Neural cell (in vitro differentiated cells): ENCODE data around the gene CXorf58. TPM values are rescaled to one million over a fixed set of nuclear protein-coding genes. Genes with fewer than 3 reads are reported as not detected.
"Not testable (repeated sequence)": the region's sequence is repeated elsewhere in the genome, so short reads cannot be mapped to it uniquely, and the experiment has no call there.

Experiments used
- H2AFZ ChIP-seq: fragments of 200-600, 300-800 bp; sonication (generic), shearing (Covaris generic); 2 replicates; pipeline ENCODE4 v1.6.0; 2014; ENCODE audit warnings: low read depth, mild to moderate bottlenecking, antibody characterized with exemption, low read length, moderate library complexity
- H3F3A ChIP-seq: fragments of 200-600 bp; shearing (Covaris generic); 2 replicates; pipeline ENCODE4 v1.6.1; 2016; ENCODE audit warnings: mild to moderate bottlenecking, moderate library complexity, mixed read lengths, antibody characterized with exemption, low read length; ENCODE audit not compliant: insufficient read depth, poor library complexity, severe bottlenecking
- H3K27ac ChIP-seq: fragments of 200-600, 300-800 bp; sonication (generic), shearing (Covaris generic); 2 replicates; pipeline ENCODE4 v1.5.1; 2014; ENCODE audit warnings: mild to moderate bottlenecking, low read length, moderate library complexity
- H3K27me3 ChIP-seq: fragments of 300-800, 200-600 bp; sonication (generic), shearing (Covaris generic); 2 replicates; pipeline ENCODE4 v1.6.0; 2014; ENCODE audit warnings: mild to moderate bottlenecking, low read depth, low read length, moderate library complexity; ENCODE audit not compliant: insufficient read depth
- H3K36me3 ChIP-seq: fragments of 300-800, 200-600 bp; sonication (generic), shearing (Covaris generic); 2 replicates; pipeline ENCODE4 v1.5.1; 2014; ENCODE audit warnings: mild to moderate bottlenecking, antibody characterized with exemption, low read length, moderate library complexity; ENCODE audit not compliant: insufficient read depth
- H3K4me2 ChIP-seq: fragments of 300-800, 200-600 bp; sonication (generic), shearing (Covaris generic); 2 replicates; pipeline ENCODE4 v1.6.0; 2014; ENCODE audit warnings: mild to moderate bottlenecking, low read length
- H3K4me3 ChIP-seq: fragments of 300-800, 200-600 bp; sonication (generic), shearing (Covaris generic); 2 replicates; pipeline ENCODE4 v1.5.1; 2014; ENCODE audit warnings: mild to moderate bottlenecking, low read length, moderate library complexity
- H3K79me2 ChIP-seq: fragments of 200-600 bp; shearing (Covaris generic); replicated peaks from 2 replicates; pipeline ENCODE4 v1.6.0; 2014; ENCODE audit warnings: mild to moderate bottlenecking, low read length, moderate library complexity; ENCODE audit not compliant: insufficient read depth
- H3K9ac ChIP-seq: fragments of 300-800, 200-600 bp; sonication (generic), shearing (Covaris generic); 2 replicates; pipeline ENCODE4 v1.6.1; 2016; ENCODE audit warnings: mild to moderate bottlenecking, low read length, mixed read lengths
- H3K9me2 ChIP-seq: fragments of 200-600 bp; shearing (Covaris generic); 2 replicates; pipeline ENCODE4 v1.6.1; 2016; ENCODE audit warnings: mild to moderate bottlenecking, low read length, mixed read lengths; ENCODE audit not compliant: insufficient read depth
- H3K9me3 ChIP-seq: fragments of 200-600, 300-800 bp; sonication (generic), shearing (Covaris generic); 2 replicates; pipeline ENCODE4 v1.6.1; 2016; ENCODE audit warnings: mild to moderate bottlenecking, mixed run types, low read length, moderate library complexity, mixed read lengths
- H4K20me1 ChIP-seq: fragments of 200-600 bp; shearing (Covaris generic); 2 replicates; pipeline ENCODE4 v1.6.1; 2016; ENCODE audit warnings: mild to moderate bottlenecking, mixed run types; ENCODE audit not compliant: insufficient read depth
- EP300 ChIP-seq: fragments of 450-650 bp; conservative IDR thresholded peaks from 2 replicates; pipeline ENCODE4 v1.6.1; 2014; ENCODE audit warnings: antibody characterized with exemption, mild to moderate bottlenecking, moderate library complexity; ENCODE audit not compliant: poor library complexity, severe bottlenecking
- EZH2 ChIP-seq: fragments of 200-600, 300-800 bp; shearing (Covaris generic), sonication (generic); IDR thresholded peaks from 2 replicates; pipeline ENCODE4 v1.6.1; 2014; ENCODE audit warnings: antibody characterized with exemption, low read length, borderline replicate concordance, mild to moderate bottlenecking; ENCODE audit not compliant: insufficient read depth, poor library complexity, severe bottlenecking
- MXI1 ChIP-seq: fragments of 450-650 bp; conservative IDR thresholded peaks from 2 replicates; pipeline ENCODE4 v1.6.1; 2014; ENCODE audit warnings: antibody characterized with exemption, mild to moderate bottlenecking; ENCODE audit not compliant: poor library complexity, severe bottlenecking
- POLR2AphosphoS5 ChIP-seq: IDR thresholded peaks from 2 replicates; pipeline ENCODE4 v1.6.1; 2012
- RAD21 ChIP-seq: fragments of 450-650 bp; conservative IDR thresholded peaks from 2 replicates; pipeline ENCODE4 v1.6.1; 2014; ENCODE audit warnings: antibody characterized with exemption, mild to moderate bottlenecking, moderate library complexity
- SMC3 ChIP-seq: fragments of 450-650 bp; conservative IDR thresholded peaks from 2 replicates; pipeline ENCODE4 v1.6.1; 2014; ENCODE audit warnings: antibody characterized with exemption, mild to moderate bottlenecking, moderate library complexity; ENCODE audit not compliant: poor library complexity
- TAF1 ChIP-seq: IDR thresholded peaks from 2 replicates; pipeline ENCODE4 v1.6.1; 2012; ENCODE audit warnings: low read depth
- polyA plus RNA-seq: library from polyadenylated mRNA; depleted of rRNA; stranded (reverse); fragments of >200 nt; gene quantifications from 2 replicates; pipeline ENCODE4 v1.2.3, GENCODE V29; 2014
- TF ChIP-seq, protein P1 (sequence below): IDR thresholded peaks from 2 replicates; pipeline ENCODE4 v1.6.1; 2012; ENCODE audit warnings: borderline replicate concordance
- TF ChIP-seq, protein P2 (sequence below): fragments of 450-650 bp; IDR thresholded peaks from 2 replicates; pipeline ENCODE4 v1.5.1; 2014; ENCODE audit warnings: antibody characterized with exemption, mild to moderate bottlenecking, moderate library complexity; ENCODE audit not compliant: poor library complexity, severe bottlenecking

CXorf58 gene
- polyA plus RNA-seq, 1 donor from 2014 or later = 0.14 TPM

DNA sequence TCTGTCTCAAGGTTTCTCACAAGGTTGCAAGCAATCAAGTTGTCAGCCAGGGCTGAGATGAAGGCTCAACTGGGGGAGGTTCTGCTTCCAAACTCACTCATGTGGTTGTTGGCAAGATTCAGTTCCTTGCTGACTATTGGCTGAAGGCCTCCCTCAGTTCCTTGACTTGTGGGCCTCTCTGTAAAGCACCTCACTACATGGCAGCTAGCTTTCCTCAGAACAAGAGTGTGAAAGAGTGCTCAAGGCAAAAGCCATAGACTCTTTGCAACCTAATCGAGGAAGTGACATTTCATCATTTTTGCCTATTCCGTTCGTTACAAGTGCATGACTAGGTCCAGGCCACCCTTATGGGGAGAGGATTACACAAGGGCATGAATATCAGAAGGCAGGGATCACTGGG lies 52.0 kb downstream of the CXorf58 start:
- Histone ChIP-seq H3K79me2 (no peaks in the 10 kb centered on the region), H3K9me2 (no peaks in the 10 kb centered on the region), H3K9me3 (no peaks in the 10 kb centered on the region), H2AFZ (no peak overlapping the region), H3K4me2 (no peak overlapping the region), H3F3A (no peaks in the 10 kb centered on the region), H3K9ac (no peak overlapping the region), H3K36me3 (no peaks in the 10 kb centered on the region), H4K20me1 (no peaks in the 10 kb centered on the region), H3K27ac (no peak overlapping the region), H3K27me3 (no peaks in the 10 kb centered on the region), H3K4me3 (no peak overlapping the region)
- TF ChIP-seq, protein P1, sequence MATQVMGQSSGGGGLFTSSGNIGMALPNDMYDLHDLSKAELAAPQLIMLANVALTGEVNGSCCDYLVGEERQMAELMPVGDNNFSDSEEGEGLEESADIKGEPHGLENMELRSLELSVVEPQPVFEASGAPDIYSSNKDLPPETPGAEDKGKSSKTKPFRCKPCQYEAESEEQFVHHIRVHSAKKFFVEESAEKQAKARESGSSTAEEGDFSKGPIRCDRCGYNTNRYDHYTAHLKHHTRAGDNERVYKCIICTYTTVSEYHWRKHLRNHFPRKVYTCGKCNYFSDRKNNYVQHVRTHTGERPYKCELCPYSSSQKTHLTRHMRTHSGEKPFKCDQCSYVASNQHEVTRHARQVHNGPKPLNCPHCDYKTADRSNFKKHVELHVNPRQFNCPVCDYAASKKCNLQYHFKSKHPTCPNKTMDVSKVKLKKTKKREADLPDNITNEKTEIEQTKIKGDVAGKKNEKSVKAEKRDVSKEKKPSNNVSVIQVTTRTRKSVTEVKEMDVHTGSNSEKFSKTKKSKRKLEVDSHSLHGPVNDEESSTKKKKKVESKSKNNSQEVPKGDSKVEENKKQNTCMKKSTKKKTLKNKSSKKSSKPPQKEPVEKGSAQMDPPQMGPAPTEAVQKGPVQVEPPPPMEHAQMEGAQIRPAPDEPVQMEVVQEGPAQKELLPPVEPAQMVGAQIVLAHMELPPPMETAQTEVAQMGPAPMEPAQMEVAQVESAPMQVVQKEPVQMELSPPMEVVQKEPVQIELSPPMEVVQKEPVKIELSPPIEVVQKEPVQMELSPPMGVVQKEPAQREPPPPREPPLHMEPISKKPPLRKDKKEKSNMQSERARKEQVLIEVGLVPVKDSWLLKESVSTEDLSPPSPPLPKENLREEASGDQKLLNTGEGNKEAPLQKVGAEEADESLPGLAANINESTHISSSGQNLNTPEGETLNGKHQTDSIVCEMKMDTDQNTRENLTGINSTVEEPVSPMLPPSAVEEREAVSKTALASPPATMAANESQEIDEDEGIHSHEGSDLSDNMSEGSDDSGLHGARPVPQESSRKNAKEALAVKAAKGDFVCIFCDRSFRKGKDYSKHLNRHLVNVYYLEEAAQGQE = no peak
- TF ChIP-seq RAD21 (no peak), MXI1 (no peak), POLR2AphosphoS5 (no peak), TAF1 (no peak)

DNA sequence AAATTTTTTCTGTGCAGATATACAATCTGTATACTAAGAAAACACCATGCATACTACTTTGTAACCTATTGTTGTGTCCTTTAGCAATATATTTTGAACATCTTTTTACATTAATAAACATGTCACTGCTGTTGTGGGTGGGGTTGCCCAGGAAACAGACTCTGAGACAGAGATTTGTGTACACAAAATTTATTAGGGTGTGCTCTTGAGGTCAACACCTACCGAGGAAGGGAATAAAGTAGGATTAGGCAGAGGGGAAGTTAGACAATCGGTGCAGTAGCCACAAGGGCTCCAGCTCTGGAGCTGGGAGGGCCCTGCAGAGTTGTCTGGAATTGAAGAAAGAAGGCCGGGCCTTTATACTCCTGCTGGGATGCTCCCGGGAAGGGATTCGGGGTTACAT lies 56.4 kb downstream of the CXorf58 start:
- TF ChIP-seq EP300 = no peak
- TF ChIP-seq POLR2AphosphoS5 = no peak
- TF ChIP-seq, protein P2, sequence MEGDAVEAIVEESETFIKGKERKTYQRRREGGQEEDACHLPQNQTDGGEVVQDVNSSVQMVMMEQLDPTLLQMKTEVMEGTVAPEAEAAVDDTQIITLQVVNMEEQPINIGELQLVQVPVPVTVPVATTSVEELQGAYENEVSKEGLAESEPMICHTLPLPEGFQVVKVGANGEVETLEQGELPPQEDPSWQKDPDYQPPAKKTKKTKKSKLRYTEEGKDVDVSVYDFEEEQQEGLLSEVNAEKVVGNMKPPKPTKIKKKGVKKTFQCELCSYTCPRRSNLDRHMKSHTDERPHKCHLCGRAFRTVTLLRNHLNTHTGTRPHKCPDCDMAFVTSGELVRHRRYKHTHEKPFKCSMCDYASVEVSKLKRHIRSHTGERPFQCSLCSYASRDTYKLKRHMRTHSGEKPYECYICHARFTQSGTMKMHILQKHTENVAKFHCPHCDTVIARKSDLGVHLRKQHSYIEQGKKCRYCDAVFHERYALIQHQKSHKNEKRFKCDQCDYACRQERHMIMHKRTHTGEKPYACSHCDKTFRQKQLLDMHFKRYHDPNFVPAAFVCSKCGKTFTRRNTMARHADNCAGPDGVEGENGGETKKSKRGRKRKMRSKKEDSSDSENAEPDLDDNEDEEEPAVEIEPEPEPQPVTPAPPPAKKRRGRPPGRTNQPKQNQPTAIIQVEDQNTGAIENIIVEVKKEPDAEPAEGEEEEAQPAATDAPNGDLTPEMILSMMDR = no peak
- TF ChIP-seq EZH2 = no peak
- TF ChIP-seq SMC3 = no peak
- TF ChIP-seq MXI1 = no peak
- no peak for TF ChIP-seq TAF1

DNA sequence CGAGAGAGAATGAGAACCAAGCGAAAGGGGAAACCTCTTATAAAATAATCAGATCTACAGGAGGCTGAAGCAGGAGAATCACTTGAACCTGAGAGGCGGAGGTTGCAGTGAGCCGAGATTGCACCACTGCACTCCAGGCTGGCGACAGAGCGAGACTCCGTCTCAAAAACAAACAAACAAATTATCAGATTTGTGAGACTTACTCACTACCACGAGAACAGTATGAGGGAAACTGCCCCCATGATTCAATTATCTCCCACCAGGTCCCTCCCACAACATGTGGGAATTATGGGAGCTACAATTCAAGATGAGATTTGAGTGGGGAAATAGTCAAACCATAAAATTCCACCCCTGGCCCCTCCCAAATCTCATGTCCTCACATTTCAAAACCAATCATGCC lies 57.8 kb downstream of the CXorf58 start:
- not testable (repeated sequence) for H3K27me3 ChIP-seq, H3K4me2 ChIP-seq, H3K9me2 ChIP-seq, H4K20me1 ChIP-seq, H2AFZ ChIP-seq, H3K4me3 ChIP-seq, H3F3A ChIP-seq, H3K79me2 ChIP-seq, H3K9ac ChIP-seq, H3K9me3 ChIP-seq, H3K27ac ChIP-seq, H3K36me3 ChIP-seq

More for the DNA sequence above, 56.4 kb downstream of the CXorf58 start:
- Histone ChIP-seq H3F3A (no peaks in the 10 kb centered on the region), H4K20me1 (no peaks in the 10 kb centered on the region), H3K9me3 (no peaks in the 10 kb centered on the region), H3K79me2 (no peaks in the 10 kb centered on the region), H3K27me3 (no peaks in the 10 kb centered on the region), H2AFZ (no peak overlapping the region), H3K36me3 (no peaks in the 10 kb centered on the region), H3K27ac (no peak overlapping the region), H3K9me2 (no peaks in the 10 kb centered on the region), H3K9ac (no peak overlapping the region), H3K4me3 (no peak overlapping the region), H3K4me2 (no peak overlapping the region)
